Smooth muscle cell (in vitro differentiated cells): ENCODE results near the gene PXDN. TPM values are rescaled to one million over a fixed set of nuclear protein-coding genes. Genes with fewer than 3 reads are reported as not detected.

Source experiments
- DNase-seq: peaks from one replicate; lab custom pipeline; 2025; ENCODE audit not compliant: unreplicated experiment; lab: John Stamatoyannopoulos, UW
- H2AFZ ChIP-seq: fragments of 200-600 bp; sonication (generic); 2 replicates; pipeline ENCODE4 v1.6.0; 2016; ENCODE audit warnings: antibody characterized with exemption, low read depth, mild to moderate bottlenecking
- H3F3A ChIP-seq: fragments of 200-600 bp; sonication (generic); 2 replicates; pipeline ENCODE4 v1.6.0; 2017; ENCODE audit warnings: antibody characterized with exemption, low read depth
- H3K27ac ChIP-seq: fragments of 200-600 bp; sonication (generic); 2 replicates; pipeline ENCODE4 v1.5.1; 2016; ENCODE audit warnings: low read depth, mild to moderate bottlenecking
- H3K27me3 ChIP-seq: fragments of 200-600 bp; sonication (generic); 2 replicates; pipeline ENCODE4 v1.6.1; 2016; ENCODE audit warnings: low read depth, mild to moderate bottlenecking
- H3K36me3 ChIP-seq: fragments of 200-600 bp; sonication (generic); 2 replicates; pipeline ENCODE4 v1.5.1; 2016; ENCODE audit warnings: low read depth
- H3K4me1 ChIP-seq: fragments of 200-600 bp; sonication (generic); 2 replicates; pipeline ENCODE4 v1.5.1; 2016; ENCODE audit warnings: low read depth
- H3K4me2 ChIP-seq: fragments of 200-600 bp; sonication (generic); 2 replicates; pipeline ENCODE4 v1.6.0; 2016; ENCODE audit warnings: mild to moderate bottlenecking
- H3K4me3 ChIP-seq: fragments of 200-600 bp; sonication (generic); 2 replicates; pipeline ENCODE4 v1.5.1; 2016; ENCODE audit warnings: mild to moderate bottlenecking
- H3K79me2 ChIP-seq: fragments of 200-600 bp; sonication (generic); 2 replicates; pipeline ENCODE4 v1.6.0; 2016; ENCODE audit warnings: low read depth, mild to moderate bottlenecking
- H3K9ac ChIP-seq: fragments of 200-600 bp; sonication (generic); 2 replicates; pipeline ENCODE4 v1.6.0; 2016; ENCODE audit warnings: low read depth
- H3K9me3 ChIP-seq: fragments of 200-600 bp; sonication (generic); replicated peaks from 2 replicates; pipeline ENCODE4 v1.5.1; 2016; ENCODE audit warnings: low read depth
- H4K20me1 ChIP-seq: fragments of 200-600 bp; sonication (generic); 2 replicates; pipeline ENCODE4 v1.6.0; 2016; ENCODE audit warnings: low read depth
- WGBS: methylation state at CpG from one replicate; pipeline ENCODE4 v1.1.7; 2016; ENCODE audit warnings: low lambda C conversion rate; 5-methylcytosine and 5-hydroxymethylcytosine counted together
- polyA plus RNA-seq: library from polyadenylated mRNA; unstranded; fragments of >200 nt; fragmentation: Nextera tagmentation; extraction: Ambion mirVana; gene quantifications from 2 replicates; pipeline ENCODE4 v1.2.1, GENCODE V29; 2016
- total RNA-seq: library from RNA; depleted of rRNA; stranded (reverse); fragments of >200 nt; gene quantifications from 2 replicates; pipeline ENCODE4 v1.2.3, GENCODE V29; 2014
- TF ChIP-seq, protein P1 (sequence below): fragments of 200-600 bp; sonication (generic); IDR thresholded peaks from 2 replicates; pipeline ENCODE4 v1.5.1; 2017; ENCODE audit warnings: borderline replicate concordance, mild to moderate bottlenecking, antibody characterized with exemption; ENCODE audit not compliant: insufficient read depth, poor library complexity, severe bottlenecking

Gene PXDN
- total and polyA plus RNA-seq, 2 experiments from 2014 or later, result 328 to 333 TPM

DNA sequence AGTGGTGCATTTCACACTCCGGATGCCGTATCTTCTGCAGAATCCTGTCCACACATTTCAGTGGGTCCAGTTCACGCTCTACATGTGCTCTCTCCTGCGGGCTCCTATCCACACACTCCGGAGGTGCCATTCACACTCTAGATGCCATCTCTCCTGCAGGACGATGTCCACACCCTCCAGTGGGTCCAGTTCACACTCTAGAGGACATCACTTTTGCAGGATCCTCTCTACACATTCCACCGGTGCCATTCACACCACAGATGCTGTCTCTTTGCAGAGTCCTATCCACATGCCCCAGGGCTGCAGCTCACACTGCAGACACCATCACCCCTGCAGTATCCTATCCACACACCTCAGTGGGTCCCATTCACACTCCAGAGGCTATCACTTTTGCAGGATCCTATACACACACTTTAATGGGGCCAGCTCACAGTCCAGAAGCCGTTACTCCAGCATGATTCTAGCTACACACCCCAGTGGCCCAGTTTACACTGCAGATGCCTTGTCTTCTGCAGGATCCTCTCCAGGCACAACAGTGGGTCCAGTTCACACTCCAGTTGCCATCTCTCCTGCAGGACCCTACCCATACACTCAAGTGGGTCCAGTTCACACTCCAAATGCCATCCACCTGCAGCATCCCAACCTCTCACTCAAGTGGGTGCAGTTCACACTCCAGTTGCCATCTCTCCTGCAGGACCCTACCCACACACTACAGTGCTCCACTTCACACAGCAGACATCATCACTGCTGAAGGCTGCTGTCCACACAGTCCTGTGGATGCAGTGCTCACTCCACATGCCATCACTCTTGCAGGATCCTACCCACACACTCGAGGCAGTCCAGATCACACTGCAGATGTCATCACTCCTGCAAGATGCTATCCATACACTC lies 2.1 kb upstream of the PXDN start:
- 88% methylated on average over 9 of the region's 9 CpGs for WGBS
- Histone ChIP-seq H3K27ac (no peak overlapping the region), H3K4me2 (no peak overlapping the region), H3K27me3 (no peaks in the 10 kb centered on the region), H3K9ac (no peak overlapping the region), H3F3A (peaks cover 14% of the 10 kb centered on the region), H4K20me1 (peaks cover 17% of the 10 kb centered on the region), H3K36me3 (no peaks in the 10 kb centered on the region), H3K4me3 (no peak overlapping the region), H2AFZ (no peak overlapping the region), H3K9me3 (no peaks in the 10 kb centered on the region), H3K79me2 (peaks cover 28% of the 10 kb centered on the region), H3K4me1 (peaks cover 10% of the 10 kb centered on the region)
- DNase-seq, result no peak
- TF ChIP-seq, protein P1, sequence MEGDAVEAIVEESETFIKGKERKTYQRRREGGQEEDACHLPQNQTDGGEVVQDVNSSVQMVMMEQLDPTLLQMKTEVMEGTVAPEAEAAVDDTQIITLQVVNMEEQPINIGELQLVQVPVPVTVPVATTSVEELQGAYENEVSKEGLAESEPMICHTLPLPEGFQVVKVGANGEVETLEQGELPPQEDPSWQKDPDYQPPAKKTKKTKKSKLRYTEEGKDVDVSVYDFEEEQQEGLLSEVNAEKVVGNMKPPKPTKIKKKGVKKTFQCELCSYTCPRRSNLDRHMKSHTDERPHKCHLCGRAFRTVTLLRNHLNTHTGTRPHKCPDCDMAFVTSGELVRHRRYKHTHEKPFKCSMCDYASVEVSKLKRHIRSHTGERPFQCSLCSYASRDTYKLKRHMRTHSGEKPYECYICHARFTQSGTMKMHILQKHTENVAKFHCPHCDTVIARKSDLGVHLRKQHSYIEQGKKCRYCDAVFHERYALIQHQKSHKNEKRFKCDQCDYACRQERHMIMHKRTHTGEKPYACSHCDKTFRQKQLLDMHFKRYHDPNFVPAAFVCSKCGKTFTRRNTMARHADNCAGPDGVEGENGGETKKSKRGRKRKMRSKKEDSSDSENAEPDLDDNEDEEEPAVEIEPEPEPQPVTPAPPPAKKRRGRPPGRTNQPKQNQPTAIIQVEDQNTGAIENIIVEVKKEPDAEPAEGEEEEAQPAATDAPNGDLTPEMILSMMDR, result no peak

DNA sequence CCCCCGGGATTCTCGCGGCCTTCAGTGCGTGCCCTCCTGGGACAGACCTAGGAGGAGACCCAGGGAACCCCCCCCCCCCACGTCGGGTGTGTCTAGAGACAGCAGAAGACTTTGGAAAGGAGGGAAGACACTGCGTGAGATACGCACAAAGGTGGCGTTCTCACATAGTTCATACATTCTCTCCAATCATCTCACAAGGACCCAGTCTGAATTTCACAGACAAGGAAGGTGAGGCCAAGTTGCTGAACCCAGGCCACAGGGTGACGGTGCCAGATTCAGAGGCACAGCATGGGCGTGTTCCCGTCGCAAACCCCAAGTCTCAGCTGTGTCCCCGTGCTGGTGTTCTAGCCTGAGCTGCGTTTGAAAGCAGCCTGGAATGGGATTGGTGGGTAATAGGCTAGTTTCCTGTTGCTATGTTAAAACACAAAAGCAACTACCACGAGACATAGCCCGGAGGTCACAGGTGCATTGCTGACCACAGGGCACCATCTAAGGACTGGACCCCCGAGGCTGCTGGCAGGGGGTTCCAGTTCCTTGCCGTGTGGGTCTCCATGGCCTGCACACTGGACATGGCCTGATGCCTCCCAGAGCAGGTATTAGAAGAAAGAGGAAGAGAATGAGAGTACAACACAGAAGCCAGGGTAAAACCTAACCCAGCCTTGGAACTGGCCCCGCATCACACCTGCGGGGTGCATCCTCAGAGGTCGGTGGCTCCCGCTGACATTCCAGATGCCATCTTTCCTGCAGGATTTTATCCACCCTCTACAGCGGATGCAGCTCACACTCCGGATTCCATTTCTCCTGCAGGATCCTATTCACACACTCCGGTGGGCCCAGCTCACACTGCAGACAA lies 1.1 kb upstream of the PXDN start:
- Histone ChIP-seq H4K20me1 (peaks cover 27% of the 10 kb centered on the region), H2AFZ (no peak overlapping the region), H3K9me3 (no peaks in the 10 kb centered on the region), H3K79me2 (peaks cover 38% of the 10 kb centered on the region), H3K27ac (peak overlapping the region; percentile 96), H3K4me1 (peaks cover 19% of the 10 kb centered on the region), H3K4me3 (peak overlapping the region; percentile 95), H3K36me3 (no peaks in the 10 kb centered on the region), H3K4me2 (peak overlapping the region; percentile 93), H3K9ac (no peak overlapping the region), H3F3A (peaks cover 14% of the 10 kb centered on the region), H3K27me3 (no peaks in the 10 kb centered on the region)
- 79% methylated on average over 26 of the region's 26 CpGs for WGBS
- no peak for DNase-seq
- TF ChIP-seq, protein P1, result no peak

DNA sequence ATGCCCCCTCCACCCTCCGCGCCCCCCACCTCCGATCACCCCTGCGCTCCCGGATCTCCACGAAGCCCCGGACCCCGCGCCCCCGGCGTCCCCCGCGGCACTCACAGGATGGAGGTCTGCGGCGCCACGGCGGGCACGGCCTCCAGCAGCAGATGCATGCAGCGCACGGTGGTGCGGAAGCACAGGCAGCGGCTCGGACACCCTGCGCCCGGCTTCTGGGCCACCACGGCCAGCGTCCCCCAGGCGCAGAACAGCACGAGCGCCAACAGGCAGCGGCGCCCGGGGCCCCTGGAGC lies 217 bp downstream of the PXDN start:
- TF ChIP-seq, protein P1, result no peak
- Histone ChIP-seq H3F3A (peaks cover 14% of the 10 kb centered on the region), H3K36me3 (no peaks in the 10 kb centered on the region), H3K4me3 (peak overlapping the region; percentile 95), H3K27me3 (no peaks in the 10 kb centered on the region), H3K4me2 (peak overlapping the region; percentile 93), H3K27ac (peak overlapping the region; percentile 96), H2AFZ (no peak overlapping the region), H3K79me2 (peaks cover 51% of the 10 kb centered on the region), H3K9me3 (no peaks in the 10 kb centered on the region), H3K4me1 (peaks cover 21% of the 10 kb centered on the region), H4K20me1 (peaks cover 40% of the 10 kb centered on the region), H3K9ac (peak overlapping the region; percentile 90)
- peak; percentile 59 for DNase-seq
- WGBS, result under 1% methylated on average over 31 of the region's 33 CpGs
